ENCODE data around the gene HOXD12.
A peak's percentile ranks its signal among the peaks of the same experiment; 100 is the strongest.

Gene HOXD12

GRCh38 chr2:176095421-176095820, 4.2 kb upstream of the HOXD12 start:
- peak overlapping the region; percentile 86 for H3K4me3 ChIP-seq (ENCODE audit: low read depth, low read length)
- peak; percentile 50 for DNase-seq (ENCODE audit: low read depth)
- TF ChIP-seq POLR2A (IDR thresholded peaks at IDR 0.05; ENCODE audit: extremely low read depth, insufficient read length) (no peak), MYC (IDR thresholded peaks at IDR 0.05; ENCODE audit: low read depth, low read length) (no peak)
- TF ChIP-seq, protein P1, sequence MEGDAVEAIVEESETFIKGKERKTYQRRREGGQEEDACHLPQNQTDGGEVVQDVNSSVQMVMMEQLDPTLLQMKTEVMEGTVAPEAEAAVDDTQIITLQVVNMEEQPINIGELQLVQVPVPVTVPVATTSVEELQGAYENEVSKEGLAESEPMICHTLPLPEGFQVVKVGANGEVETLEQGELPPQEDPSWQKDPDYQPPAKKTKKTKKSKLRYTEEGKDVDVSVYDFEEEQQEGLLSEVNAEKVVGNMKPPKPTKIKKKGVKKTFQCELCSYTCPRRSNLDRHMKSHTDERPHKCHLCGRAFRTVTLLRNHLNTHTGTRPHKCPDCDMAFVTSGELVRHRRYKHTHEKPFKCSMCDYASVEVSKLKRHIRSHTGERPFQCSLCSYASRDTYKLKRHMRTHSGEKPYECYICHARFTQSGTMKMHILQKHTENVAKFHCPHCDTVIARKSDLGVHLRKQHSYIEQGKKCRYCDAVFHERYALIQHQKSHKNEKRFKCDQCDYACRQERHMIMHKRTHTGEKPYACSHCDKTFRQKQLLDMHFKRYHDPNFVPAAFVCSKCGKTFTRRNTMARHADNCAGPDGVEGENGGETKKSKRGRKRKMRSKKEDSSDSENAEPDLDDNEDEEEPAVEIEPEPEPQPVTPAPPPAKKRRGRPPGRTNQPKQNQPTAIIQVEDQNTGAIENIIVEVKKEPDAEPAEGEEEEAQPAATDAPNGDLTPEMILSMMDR (IDR thresholded peaks at IDR 0.05; ENCODE audit: low read depth, low read length): no peak
- TF ChIP-seq, protein P2, sequence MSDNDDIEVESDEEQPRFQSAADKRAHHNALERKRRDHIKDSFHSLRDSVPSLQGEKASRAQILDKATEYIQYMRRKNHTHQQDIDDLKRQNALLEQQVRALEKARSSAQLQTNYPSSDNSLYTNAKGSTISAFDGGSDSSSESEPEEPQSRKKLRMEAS (IDR thresholded peaks at IDR 0.05; ENCODE audit: low read depth, low read length): no peak

GRCh38 chr2:176096243-176096985, 3.2 kb upstream of the HOXD12 start:
- peak; percentile 82 for DNase-seq (ENCODE audit: low read depth)
- TF ChIP-seq, protein P2 (IDR thresholded peaks at IDR 0.05; ENCODE audit: low read depth, low read length): peak; percentile 7; the same call in 1 of the 2 replicates
- peak; percentile 35 for TF ChIP-seq POLR2A (IDR thresholded peaks at IDR 0.05; ENCODE audit: extremely low read depth, insufficient read length)
- TF ChIP-seq, protein P1 (IDR thresholded peaks at IDR 0.05; ENCODE audit: low read depth, low read length): no peak
- peak; percentile 49 for TF ChIP-seq MYC (IDR thresholded peaks at IDR 0.05; ENCODE audit: low read depth, low read length)
- H3K4me3 ChIP-seq (ENCODE audit: low read depth, low read length): peak overlapping the region; percentile 86

GRCh38 chr2:176096986-176097819, 2.4 kb upstream of the HOXD12 start:
- peak overlapping the region; percentile 86 for H3K4me3 ChIP-seq (ENCODE audit: low read depth, low read length)
- TF ChIP-seq, protein P2 (IDR thresholded peaks at IDR 0.05; ENCODE audit: low read depth, low read length): 0 out of 2 replicates have a peak, but pooled peaks have one; percentile 20
- TF ChIP-seq POLR2A (IDR thresholded peaks at IDR 0.05; ENCODE audit: extremely low read depth, insufficient read length) (peak; percentile 47), MYC (IDR thresholded peaks at IDR 0.05; ENCODE audit: low read depth, low read length) (peak; percentile 37)
- TF ChIP-seq, protein P1 (IDR thresholded peaks at IDR 0.05; ENCODE audit: low read depth, low read length): peak; percentile 90
- peak; percentile 98 for DNase-seq (ENCODE audit: low read depth)

DNA sequence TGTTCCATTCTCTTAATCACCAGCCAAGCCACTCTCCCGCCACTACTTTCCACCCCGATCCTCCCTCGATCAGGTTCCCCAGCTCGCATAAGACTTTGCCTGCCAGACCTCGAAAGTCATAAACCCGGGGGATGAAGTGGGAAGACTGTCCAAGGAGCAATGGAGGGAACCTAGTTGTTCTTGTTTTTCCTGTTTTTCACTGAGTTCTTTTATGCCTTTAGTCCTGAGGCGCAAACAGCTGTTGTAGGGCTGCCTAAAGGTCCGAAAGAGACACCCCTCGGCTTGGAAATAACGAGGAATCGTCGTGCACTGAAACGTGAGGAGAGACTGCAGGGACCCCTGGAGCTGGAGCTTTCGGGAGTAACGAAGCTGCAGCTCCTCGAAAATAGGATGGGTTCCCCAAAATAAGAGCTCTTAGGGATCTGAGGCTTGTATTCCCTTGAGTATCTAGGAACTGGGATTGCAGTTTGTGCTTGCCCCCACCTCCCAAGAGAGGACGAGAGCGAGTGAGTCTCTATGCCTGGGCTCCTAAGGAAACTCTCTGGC, 1.7 kb upstream of the HOXD12 start:
- TF ChIP-seq, protein P1 (IDR thresholded peaks at IDR 0.05; ENCODE audit: low read depth, low read length): no peak
- TF ChIP-seq, protein P2 (IDR thresholded peaks at IDR 0.05; ENCODE audit: low read depth, low read length): no peak
- TF ChIP-seq POLR2A (IDR thresholded peaks at IDR 0.05; ENCODE audit: extremely low read depth, insufficient read length): no peak
- no peak for TF ChIP-seq MYC (IDR thresholded peaks at IDR 0.05; ENCODE audit: low read depth, low read length)

DNA sequence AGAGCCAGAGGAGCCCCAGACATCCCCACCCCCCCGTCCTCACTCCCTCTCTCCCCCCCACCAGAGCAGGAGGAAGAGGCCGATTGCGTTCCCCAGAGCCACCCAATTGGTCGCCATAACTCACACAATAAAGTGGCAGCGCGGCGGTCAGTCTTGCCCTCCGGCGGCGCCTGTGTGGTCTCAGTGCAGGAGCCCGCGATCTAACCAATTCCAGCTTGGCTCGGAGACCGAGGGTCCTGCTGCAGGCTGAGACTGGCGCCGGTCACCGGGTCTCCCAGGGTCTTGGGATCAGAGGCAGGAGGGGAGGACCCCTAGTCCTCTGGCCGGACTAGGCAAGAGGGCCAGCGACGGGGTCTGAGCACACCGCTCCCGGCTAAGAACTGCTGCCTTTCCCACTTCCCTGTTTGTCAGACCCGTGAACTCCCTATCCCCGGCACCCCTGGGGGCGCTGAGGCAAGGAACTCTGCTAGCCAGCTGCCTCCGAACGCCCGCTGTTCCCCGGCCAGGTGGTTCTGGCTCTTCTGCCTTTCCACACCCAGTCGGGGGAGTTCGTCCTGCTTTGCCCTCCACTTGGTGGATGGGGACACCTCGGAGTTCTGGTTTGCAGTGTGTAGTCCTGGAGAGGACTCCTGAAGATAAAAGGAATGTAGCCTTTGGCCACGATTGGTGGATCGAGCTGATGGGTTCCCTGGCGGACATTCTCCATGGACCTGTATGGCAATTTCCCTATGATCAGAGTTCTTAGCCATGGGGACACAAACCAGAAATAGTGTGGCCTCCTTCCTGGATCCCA, 1.0 kb upstream of the HOXD12 start:
- peak overlapping the region; percentile 86 for H3K4me3 ChIP-seq (ENCODE audit: low read depth, low read length)
- DNase-seq (ENCODE audit: low read depth): peak; percentile 65
- TF ChIP-seq MYC (IDR thresholded peaks at IDR 0.05; ENCODE audit: low read depth, low read length) (no peak), POLR2A (IDR thresholded peaks at IDR 0.05; ENCODE audit: extremely low read depth, insufficient read length) (no peak)
- TF ChIP-seq, protein P1 (IDR thresholded peaks at IDR 0.05; ENCODE audit: low read depth, low read length): no peak
- TF ChIP-seq, protein P2 (IDR thresholded peaks at IDR 0.05; ENCODE audit: low read depth, low read length): no peak

More for the DNA sequence above, 1.7 kb upstream of the HOXD12 start:
- no peak for DNase-seq (ENCODE audit: low read depth)
- H3K4me3 ChIP-seq (ENCODE audit: low read depth, low read length): peak overlapping the region; percentile 86
